GM21423 (cell line): Measurements from ENCODE around the gene BAG3.
A peak's percentile ranks its signal among the peaks of the same experiment; 100 is the strongest.
"Not testable (repeated sequence)": the region's sequence is repeated elsewhere in the genome, so short reads cannot be mapped to it uniquely, and the experiment has no call there.

Experiments used
- ATAC-seq: cut with Tn5 transposase; IDR thresholded peaks from one replicate; pipeline ENCODE4 v1.9.1; 2021; ENCODE audit warnings: mild to moderate bottlenecking, moderate library complexity; ENCODE audit not compliant: unreplicated experiment

BAG3 gene

GRCh38 chr10:119689016-119689580 lies 37.9 kb downstream of the BAG3 start:
- no peak for ATAC-seq

- ATAC-seq, result no peak
Observed at GRCh38 chr10:119691726-119692125, 40.5 kb downstream of the BAG3 start.

GRCh38 chr10:119693262-119693957 lies 42.2 kb downstream of the BAG3 start:
- peak; percentile 71 for ATAC-seq

GRCh38 chr10:119694608-119695007 lies 43.4 kb downstream of the BAG3 start:
- ATAC-seq, result no peak

GRCh38 chr10:119700321-119700954 lies 49.3 kb downstream of the BAG3 start:
- no peak for ATAC-seq

GRCh38 chr10:119701861-119702260 lies 50.7 kb downstream of the BAG3 start:
- ATAC-seq, result no peak

GRCh38 chr10:119702583-119702982 lies 51.4 kb downstream of the BAG3 start:
- ATAC-seq, result no peak

GRCh38 chr10:119703903-119704508 lies 52.8 kb downstream of the BAG3 start:
- no peak for ATAC-seq

- peak; percentile 55 for ATAC-seq
Observed at GRCh38 chr10:119705434-119705831, 54.3 kb downstream of the BAG3 start.

GRCh38 chr10:119706521-119707278 lies 55.5 kb downstream of the BAG3 start:
- ATAC-seq, result no peak

GRCh38 chr10:119707331-119707730 lies 56.2 kb downstream of the BAG3 start:
- not testable (repeated sequence) for ATAC-seq

GRCh38 chr10:119710935-119711334 lies 59.8 kb downstream of the BAG3 start:
- not testable (repeated sequence) for ATAC-seq

GRCh38 chr10:119713744-119714483 lies 62.7 kb downstream of the BAG3 start:
- ATAC-seq, result no peak

GRCh38 chr10:119714484-119714816 lies 63.3 kb downstream of the BAG3 start:
- ATAC-seq, result no peak

GRCh38 chr10:119715628-119716505 lies 64.7 kb downstream of the BAG3 start:
- ATAC-seq, result no peak

GRCh38 chr10:119723161-119723560 lies 72.0 kb downstream of the BAG3 start:
- no peak for ATAC-seq

- no peak for ATAC-seq
Observed at GRCh38 chr10:119723624-119724023, 72.4 kb downstream of the BAG3 start.

GRCh38 chr10:119724593-119725516 lies 73.7 kb downstream of the BAG3 start:
- ATAC-seq, result no peak

GRCh38 chr10:119725517-119725827 lies 74.3 kb downstream of the BAG3 start:
- ATAC-seq, result no peak
